Measurements from ENCODE around the gene TIMM22.

- TF ChIP-seq CSRNP3 (CRISPR knock-in tag; IDR thresholded peaks at IDR 0.05) (no peak), TSHZ2 (CRISPR knock-in tag; IDR thresholded peaks at IDR 0.05) (no peak), RARB (CRISPR knock-in tag; IDR thresholded peaks at IDR 0.05) (no peak), PPARA (CRISPR knock-in tag; IDR thresholded peaks at IDR 0.05; ENCODE audit: borderline replicate concordance) (no peak), ZFP3 (CRISPR knock-in tag; IDR thresholded peaks at IDR 0.05) (no peak), ZNF8 (CRISPR knock-in tag; IDR thresholded peaks at IDR 0.05) (no peak), PATZ1 (CRISPR knock-in tag; IDR thresholded peaks at IDR 0.05; ENCODE audit: borderline replicate concordance) (no peak), CSDC2 (CRISPR knock-in tag; IDR thresholded peaks at IDR 0.05) (no peak), CREB5 (CRISPR knock-in tag; IDR thresholded peaks at IDR 0.05; ENCODE audit: low read depth) (no peak), OSR1 (CRISPR knock-in tag; IDR thresholded peaks at IDR 0.05) (no peak)
Observed at GRCh38 chr17:1013729-1014090, 16.8 kb downstream of the TIMM22 start.
